IPS DF 4.7 (cell line): ENCODE results near the gene SELENOI.

Experiments
- DNase-seq: peaks from one replicate; pipeline ENCODE4 v3.0.0-alpha.2; 2013; ENCODE audit warnings: low spot score; ENCODE audit errors: extremely low read depth

Gene SELENOI

GRCh38 chr2:26409785-26410184 is 63.8 kb downstream of the SELENOI start:
- DNase-seq = no peak

GRCh38 chr2:26410764-26411243 is 64.9 kb downstream of the SELENOI start:
- DNase-seq = no peak

GRCh38 chr2:26411419-26411818 is 65.5 kb downstream of the SELENOI start:
- no peak for DNase-seq

- DNase-seq = no peak
Observed at GRCh38 chr2:26412091-26412673, 66.2 kb downstream of the SELENOI start.

- DNase-seq = no peak
Observed at GRCh38 chr2:26414311-26414710, 68.4 kb downstream of the SELENOI start.

- no peak for DNase-seq
Observed at GRCh38 chr2:26421961-26422360, 76.0 kb downstream of the SELENOI start.

- no peak for DNase-seq
Observed at GRCh38 chr2:26422947-26423629, 77.1 kb downstream of the SELENOI start.

- no peak for DNase-seq
Observed at GRCh38 chr2:26423750-26424149, 77.8 kb downstream of the SELENOI start.

GRCh38 chr2:26424221-26424620 is 78.3 kb downstream of the SELENOI start:
- no peak for DNase-seq

- no peak for DNase-seq
Observed at GRCh38 chr2:26428846-26429245, 82.9 kb downstream of the SELENOI start.

GRCh38 chr2:26429779-26430578 is 84.0 kb downstream of the SELENOI start:
- no peak for DNase-seq

GRCh38 chr2:26430826-26431225 is 84.9 kb downstream of the SELENOI start:
- DNase-seq = no peak

- no peak for DNase-seq
Observed at GRCh38 chr2:26432363-26432762, 86.4 kb downstream of the SELENOI start.

- no peak for DNase-seq
Observed at GRCh38 chr2:26432859-26433258, 86.9 kb downstream of the SELENOI start.

- no peak for DNase-seq
Observed at GRCh38 chr2:26435106-26435505, 89.2 kb downstream of the SELENOI start.

- DNase-seq = no peak
Observed at GRCh38 chr2:26438526-26438925, 92.6 kb downstream of the SELENOI start.

GRCh38 chr2:26438926-26439325 is 93.0 kb downstream of the SELENOI start:
- no peak for DNase-seq

- DNase-seq = no peak
Observed at GRCh38 chr2:26442301-26442700, 96.4 kb downstream of the SELENOI start.

- DNase-seq = no peak
Observed at GRCh38 chr2:26442707-26443106, 96.8 kb downstream of the SELENOI start.

GRCh38 chr2:26444236-26444635 is 98.3 kb downstream of the SELENOI start:
- no peak for DNase-seq
